GM12864 (cell line): ENCODE measurements around the gene TFEB.
"Not testable (repeated sequence)": the region's sequence is repeated elsewhere in the genome, so short reads cannot be mapped to it uniquely, and the experiment has no call there.

Source experiments
- DNase-seq: peaks from one replicate; pipeline ENCODE4 v3.0.0-alpha.2; 2011; ENCODE audit warnings: low read depth
- H3K4me3 ChIP-seq: 2 replicates; pipeline ENCODE4 v1.5.1; 2011; ENCODE audit warnings: mild to moderate bottlenecking, low read depth, low read length, control low read depth
- TF ChIP-seq, protein P1 (sequence below): IDR thresholded peaks from 2 replicates; pipeline ENCODE4 v1.5.1; 2011; ENCODE audit warnings: low read depth, mild to moderate bottlenecking, moderate library complexity, low read length, control low read depth, inconsistent platforms; ENCODE audit errors: missing control alignments

TFEB gene

DNA sequence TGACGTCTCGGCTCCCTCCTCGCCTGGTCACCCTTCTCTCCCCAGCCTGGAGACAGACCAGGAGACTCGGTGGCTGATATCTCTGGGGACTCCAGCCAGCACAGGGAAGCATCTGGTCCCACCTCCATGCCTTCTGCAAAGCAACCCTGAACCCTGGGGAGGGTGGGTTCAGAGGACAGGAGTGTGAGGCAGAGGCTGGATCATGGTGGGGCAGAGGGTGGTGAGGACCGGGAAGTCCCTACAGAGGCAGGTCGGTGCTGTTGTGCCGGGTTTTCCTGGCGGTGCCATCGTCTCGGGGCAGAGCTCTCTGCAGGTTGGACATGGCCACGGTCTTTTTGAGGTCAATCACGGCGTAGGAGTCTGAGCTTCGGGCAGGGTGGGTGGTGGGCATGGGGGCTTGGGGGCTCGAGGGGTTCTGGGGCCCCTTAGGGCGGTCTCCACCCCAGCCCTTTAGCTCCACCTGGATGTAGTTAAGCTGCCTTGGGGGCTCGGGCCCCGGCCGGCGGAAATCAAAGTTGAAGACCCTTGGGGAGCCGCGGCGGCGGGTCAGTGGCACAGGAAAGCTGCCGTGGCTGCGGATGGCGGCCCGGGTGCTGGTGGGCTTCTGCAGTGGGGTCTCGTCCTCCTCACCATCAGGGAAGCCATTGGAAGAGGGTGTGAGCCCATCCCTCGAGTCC, 35.1 kb upstream of the TFEB start:
- TF ChIP-seq, protein P1, sequence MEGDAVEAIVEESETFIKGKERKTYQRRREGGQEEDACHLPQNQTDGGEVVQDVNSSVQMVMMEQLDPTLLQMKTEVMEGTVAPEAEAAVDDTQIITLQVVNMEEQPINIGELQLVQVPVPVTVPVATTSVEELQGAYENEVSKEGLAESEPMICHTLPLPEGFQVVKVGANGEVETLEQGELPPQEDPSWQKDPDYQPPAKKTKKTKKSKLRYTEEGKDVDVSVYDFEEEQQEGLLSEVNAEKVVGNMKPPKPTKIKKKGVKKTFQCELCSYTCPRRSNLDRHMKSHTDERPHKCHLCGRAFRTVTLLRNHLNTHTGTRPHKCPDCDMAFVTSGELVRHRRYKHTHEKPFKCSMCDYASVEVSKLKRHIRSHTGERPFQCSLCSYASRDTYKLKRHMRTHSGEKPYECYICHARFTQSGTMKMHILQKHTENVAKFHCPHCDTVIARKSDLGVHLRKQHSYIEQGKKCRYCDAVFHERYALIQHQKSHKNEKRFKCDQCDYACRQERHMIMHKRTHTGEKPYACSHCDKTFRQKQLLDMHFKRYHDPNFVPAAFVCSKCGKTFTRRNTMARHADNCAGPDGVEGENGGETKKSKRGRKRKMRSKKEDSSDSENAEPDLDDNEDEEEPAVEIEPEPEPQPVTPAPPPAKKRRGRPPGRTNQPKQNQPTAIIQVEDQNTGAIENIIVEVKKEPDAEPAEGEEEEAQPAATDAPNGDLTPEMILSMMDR, result no peak
- DNase-seq, result no peak
- no peak overlapping the region for H3K4me3 ChIP-seq

DNA sequence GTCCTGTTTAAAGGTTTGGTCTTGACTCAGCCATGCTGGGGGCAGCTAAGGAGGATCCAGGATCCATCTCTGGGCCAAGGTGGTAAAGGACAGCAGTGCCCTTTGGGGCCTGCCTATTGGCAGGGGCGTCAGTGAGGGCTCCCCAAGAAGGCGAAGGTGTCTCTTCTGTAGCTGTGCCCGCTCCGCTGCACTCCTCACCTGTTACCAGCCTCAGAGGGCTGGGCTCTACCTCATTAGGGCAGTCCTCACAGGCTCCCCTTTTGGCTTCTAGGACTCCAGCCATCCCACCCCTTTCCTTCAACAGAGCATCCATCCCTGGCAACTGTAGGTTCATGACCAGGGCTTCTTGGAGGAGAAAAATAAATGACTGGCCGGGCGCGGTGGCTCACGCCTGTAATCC, 34.0 kb upstream of the TFEB start:
- TF ChIP-seq, protein P1, result no peak
- DNase-seq, result no peak
- H3K4me3 ChIP-seq, result no peak overlapping the region

DNA sequence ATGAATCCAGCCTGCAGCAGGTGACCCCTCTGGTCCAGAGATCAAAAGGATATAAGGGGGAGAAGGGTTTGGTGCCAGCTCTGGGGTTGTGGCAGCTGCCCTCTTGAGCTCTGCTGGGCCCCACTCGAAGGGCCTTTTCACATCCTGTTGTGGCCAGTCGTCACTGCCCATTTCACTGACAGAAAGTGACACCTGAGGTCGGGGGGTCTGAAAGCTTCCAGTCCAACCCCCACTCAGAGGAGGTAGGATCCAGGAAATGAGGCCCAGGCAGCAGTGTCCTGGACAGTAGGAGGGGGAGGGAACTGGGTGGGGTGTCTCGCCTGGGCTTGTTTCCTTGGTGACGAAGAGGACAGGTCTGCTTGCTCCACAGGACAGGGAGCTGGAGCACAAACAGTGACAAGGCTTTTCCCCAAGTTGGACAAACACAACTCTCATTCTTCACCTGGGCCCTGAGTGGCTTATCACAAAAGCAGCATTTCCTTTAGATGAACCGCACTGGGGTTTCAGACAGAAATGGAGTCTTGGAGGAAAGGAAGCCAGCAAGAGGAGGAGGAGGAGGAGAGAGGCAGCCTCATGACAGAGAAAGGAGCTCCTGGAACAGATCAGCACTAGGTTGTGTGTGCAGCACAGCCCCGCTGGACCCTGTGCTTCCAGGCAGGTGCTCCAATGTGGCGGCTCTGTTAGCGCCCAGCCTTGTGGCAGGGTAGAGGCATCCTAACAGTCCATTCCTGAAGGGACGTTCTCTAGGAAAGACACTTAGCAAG, 33.3 kb upstream of the TFEB start:
- H3K4me3 ChIP-seq, result no peak overlapping the region
- TF ChIP-seq, protein P1, result no peak
- no peak for DNase-seq

DNA sequence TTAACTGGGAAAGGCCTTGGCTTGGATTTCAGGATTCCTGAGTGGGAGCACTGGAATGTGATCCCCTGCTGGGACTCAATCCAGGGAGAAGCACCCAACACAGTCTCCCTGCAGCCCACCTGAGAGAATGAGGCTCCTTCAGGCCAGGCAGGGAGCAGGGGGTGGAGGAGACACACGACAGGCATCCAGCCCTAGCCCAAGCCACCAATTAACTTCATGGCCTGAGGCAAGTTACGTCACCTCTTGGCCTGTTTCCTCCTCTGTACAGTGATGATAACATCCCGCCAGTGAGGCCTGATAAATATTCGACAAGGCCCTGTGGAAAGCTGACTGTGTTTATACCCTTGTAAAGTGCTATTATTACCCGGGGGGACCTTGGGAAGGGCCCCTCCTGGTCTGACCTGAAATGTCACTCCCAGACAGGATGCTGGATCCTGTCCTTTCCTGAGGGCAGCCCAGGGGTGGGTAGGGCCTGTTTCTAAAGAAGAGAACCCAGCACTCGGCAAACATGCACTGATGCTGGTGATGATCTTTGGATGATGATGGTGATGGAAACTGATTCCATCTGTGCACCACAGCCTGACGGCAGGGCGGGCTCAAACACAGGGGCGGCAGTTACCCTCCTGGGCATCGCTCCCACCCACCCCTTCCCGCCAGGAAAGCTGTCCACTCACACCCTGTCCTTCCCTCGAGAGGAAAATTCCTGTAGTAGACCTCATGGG, 31.9 kb upstream of the TFEB start:
- H3K4me3 ChIP-seq, result no peak overlapping the region
- TF ChIP-seq, protein P1, result no peak
- no peak for DNase-seq

DNA sequence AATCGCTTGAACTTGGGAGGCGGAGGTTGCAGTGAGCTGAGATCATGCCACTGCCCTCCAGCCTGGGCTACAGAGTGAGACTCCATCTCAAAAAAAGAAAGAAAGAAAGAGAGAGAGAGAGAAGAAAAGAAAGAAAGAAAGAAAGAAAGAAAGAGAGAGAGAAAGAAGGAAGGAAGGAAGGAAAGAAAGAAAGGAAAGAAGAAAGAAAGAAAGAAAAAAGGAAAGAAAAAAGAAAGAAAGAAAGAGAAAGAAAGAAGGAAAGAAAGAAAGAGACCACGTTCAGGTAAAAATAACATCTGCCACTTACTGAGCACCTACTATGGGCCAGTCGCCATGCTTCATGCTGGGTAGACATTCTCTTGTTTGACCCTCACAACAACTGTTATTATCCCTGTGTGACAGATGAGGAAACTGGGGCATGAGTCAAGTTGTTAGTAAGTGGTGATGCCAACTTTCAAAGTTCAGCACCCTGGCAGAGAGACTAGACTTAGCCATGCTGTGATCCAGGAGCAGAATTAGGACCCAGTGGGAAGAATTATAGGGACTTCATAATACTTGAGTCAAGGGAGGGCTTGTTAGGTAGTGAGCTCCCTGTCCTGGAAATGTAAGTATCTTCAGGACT, 30.7 kb upstream of the TFEB start:
- DNase-seq, H3K4me3 ChIP-seq: not testable (repeated sequence)

DNA sequence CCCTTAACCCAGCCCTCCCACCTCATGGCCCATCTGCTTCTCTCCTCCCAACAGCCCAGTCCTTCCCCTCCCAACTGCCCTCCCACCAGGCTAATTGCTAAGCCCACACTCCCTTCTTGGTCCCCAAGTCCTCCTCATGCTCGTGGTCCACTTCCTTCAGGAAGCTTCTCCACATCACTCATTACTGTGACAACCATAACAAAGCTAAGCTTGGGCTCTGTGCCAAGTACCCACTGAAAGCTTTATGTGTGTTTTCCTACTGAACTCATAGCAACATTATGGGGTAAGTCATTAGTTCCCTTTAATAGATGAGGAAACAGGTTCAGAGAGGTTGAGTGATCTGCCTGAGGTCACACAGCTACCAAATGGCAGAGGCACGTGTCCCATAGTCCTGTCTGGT, 28.1 kb upstream of the TFEB start:
- TF ChIP-seq, protein P1, result no peak
- DNase-seq, result no peak
- no peak overlapping the region for H3K4me3 ChIP-seq
